SK-N-DZ (cell line): ENCODE data around the gene OSBPL2.

Experiments used
- DNase-seq: peaks from one replicate; pipeline ENCODE4 v3.0.0-alpha.2; 2015; ENCODE audit warnings: low spot score

OSBPL2 gene

GRCh38 chr20:62299666-62300236 is 61.4 kb downstream of the OSBPL2 start:
- no peak for DNase-seq

- no peak for DNase-seq
These were observed 62.0 kb downstream of the OSBPL2 start for GRCh38 chr20:62300319-62300718.

GRCh38 chr20:62301111-62301668 is 62.9 kb downstream of the OSBPL2 start:
- DNase-seq, result no peak

GRCh38 chr20:62301773-62302340 is 63.5 kb downstream of the OSBPL2 start:
- DNase-seq, result peak; percentile 99

- peak; percentile 99 for DNase-seq
These were observed 64.2 kb downstream of the OSBPL2 start, which contains the start of gene ADRM1 for GRCh38 chr20:62302341-62303061. ADRM1 (plus strand) TSS chr20:62302997; CDS start chr20:62303569, 572 bp downstream.

- no peak for DNase-seq
These were observed 64.7 kb downstream of the OSBPL2 start for GRCh38 chr20:62303062-62303339.

GRCh38 chr20:62303340-62304226 is 65.3 kb downstream of the OSBPL2 start:
- DNase-seq, result no peak

- DNase-seq, result no peak
These were observed 66.2 kb downstream of the OSBPL2 start for GRCh38 chr20:62304331-62305148.

- DNase-seq, result no peak
These were observed 66.9 kb downstream of the OSBPL2 start for GRCh38 chr20:62305149-62305764.

- no peak for DNase-seq
These were observed 67.6 kb downstream of the OSBPL2 start for GRCh38 chr20:62305765-62306413.

GRCh38 chr20:62306414-62307187 is 68.3 kb downstream of the OSBPL2 start:
- DNase-seq, result no peak

GRCh38 chr20:62307226-62308101 is 69.1 kb downstream of the OSBPL2 start:
- no peak for DNase-seq

- DNase-seq, result no peak
These were observed 69.9 kb downstream of the OSBPL2 start for GRCh38 chr20:62308102-62308822.

- no peak for DNase-seq
These were observed 71.0 kb downstream of the OSBPL2 start for GRCh38 chr20:62309198-62309944.

GRCh38 chr20:62309947-62310756 is 71.8 kb downstream of the OSBPL2 start:
- DNase-seq, result no peak

GRCh38 chr20:62310757-62311121 is 72.4 kb downstream of the OSBPL2 start:
- DNase-seq, result no peak
